Measurements from ENCODE around the gene CTNNBL1.

The CTNNBL1 gene

DNA sequence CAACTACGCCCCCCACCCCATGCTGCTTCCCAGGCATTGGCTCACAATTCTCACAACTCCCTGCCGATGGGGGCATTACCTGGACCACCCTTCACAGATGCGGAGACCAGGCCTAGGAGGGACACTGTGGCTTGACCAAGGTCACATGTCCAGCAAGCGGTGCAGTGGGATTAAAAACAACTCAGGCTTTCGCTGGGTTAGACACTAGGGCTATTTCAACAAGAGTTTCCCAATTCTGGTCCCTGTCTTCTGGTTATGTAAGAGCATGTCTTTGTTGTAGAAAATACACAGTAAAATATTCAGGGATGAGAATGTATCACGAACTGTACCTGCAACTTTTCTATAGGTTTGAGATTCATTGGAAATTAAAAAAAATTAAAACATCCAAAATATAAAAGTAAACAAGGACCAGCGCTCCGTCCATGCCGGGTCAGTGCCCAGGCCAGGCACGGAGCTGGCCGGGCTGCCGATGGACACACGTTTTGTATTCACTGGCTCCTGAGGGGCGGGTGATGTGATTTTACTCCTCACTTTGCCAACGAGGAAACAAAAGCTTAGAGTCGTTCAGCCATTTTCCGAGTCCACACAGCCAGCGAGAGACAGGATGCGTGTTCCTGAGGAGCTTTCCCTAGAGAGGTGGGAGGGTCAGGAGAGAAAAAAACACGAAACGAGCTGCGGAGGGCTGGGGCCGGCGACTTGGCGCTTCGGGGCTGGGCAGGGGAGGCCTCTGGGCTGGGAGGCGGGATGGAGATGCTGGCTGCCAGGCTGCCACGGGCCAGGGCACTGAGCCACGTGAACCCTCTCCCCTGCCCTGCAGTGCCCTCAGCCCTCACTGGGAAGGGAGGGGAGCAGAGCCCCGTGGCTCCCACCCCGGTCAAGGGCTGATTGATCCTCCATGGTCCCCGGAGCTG lies 192.0 kb downstream of the CTNNBL1 start:
- no peak for DNase-seq

DNA sequence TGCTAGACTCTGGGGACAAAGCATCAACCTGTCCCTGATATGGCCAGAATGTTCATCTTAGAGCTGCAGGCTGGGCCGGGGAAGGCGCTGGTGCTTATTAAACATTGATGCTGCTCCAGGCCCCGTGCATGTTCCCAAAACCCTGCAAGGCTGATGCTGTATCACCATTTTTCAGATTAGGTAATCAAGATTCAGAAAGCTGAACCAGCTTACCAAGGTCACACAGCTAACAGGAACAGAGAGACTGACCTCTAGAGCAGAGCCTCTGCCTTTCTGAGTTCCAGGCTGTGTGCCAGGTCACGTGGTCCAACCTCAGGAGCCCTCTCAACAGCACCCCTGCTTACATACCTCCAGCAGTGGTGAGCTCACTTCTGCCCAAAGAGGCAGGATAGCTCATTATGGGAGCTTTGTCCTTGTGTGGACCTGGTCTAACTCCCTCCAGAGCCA lies 193.0 kb downstream of the CTNNBL1 start:
- DNase-seq, result no peak

DNA sequence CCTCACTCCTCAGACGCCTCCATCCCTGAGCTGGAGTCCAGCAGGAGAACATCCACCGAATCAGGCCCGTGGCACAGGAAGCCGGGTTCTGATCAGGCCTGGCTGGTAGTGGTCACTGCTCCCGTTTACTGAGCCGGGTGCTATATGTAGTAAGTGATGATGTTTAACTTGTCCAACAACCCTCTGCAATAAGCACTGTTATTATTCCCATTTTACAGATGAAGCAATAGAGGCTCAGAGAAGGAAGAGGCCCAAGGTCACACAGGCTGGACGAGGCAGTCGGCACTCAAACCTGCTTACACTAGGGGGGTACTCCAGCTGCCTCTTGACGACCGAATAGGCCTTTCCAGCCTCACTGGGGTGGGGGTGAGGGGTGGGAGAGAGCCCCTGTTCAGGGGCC lies 194.8 kb downstream of the CTNNBL1 start:
- no peak for DNase-seq

DNA sequence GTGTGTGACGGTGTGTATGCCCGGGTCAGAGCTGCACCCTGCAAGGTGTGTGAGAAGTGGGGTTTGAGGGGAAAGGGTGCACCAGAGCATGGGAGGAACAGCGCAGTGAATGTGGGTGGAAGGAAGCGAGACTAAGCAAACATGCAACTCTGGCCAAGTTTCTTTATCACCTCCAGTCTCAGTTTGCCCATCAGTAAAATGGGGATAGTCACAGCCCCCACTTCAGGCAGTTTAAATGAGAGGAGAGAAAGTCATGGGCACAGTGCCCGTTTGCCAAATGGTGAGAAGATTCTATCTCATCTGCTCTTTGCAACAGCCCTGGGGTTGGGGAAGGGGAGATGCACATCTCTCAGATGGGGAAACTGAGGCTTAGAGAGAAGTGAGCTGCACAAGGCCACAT lies 196.3 kb downstream of the CTNNBL1 start:
- no peak for DNase-seq

DNA sequence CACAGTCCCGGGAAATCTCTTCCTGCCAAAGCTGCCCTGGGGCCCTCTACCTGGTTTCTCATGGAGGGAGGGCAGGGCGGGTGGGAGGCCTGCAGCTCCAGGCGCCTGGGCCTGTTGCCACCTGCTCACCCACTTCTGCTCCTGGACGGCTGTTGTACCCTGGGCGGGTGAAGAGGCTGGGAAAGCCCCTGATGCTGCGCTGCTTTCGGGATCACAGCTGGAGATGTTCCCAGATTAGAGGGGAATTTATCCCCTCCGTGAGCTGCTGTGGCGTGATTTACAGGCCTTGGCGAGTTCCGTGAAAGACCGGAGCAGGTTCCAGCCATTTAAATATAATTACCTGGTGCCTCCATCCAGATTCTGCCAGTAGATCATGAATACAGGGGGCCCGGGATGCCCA lies 196.8 kb downstream of the CTNNBL1 start:
- no peak for DNase-seq

DNA sequence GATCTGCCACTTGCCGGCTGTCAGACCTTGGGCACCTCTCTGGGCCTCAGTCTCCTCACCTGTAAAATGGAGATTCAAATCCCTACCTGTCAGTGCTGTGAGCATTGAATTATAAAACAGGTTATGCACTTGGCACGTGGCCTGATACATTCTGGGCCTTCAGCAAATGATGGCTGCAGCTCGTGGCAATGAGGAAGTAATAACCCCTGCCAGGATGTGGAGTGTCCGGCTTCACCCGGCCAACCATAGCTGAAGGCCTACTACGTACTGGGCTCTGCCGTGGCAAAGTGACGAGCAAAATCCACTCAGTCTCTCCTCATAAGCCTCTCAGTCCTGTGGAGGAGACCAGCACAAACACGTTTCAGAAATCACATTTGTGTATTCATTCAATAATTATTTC lies 198.2 kb downstream of the CTNNBL1 start:
- no peak for DNase-seq

DNA sequence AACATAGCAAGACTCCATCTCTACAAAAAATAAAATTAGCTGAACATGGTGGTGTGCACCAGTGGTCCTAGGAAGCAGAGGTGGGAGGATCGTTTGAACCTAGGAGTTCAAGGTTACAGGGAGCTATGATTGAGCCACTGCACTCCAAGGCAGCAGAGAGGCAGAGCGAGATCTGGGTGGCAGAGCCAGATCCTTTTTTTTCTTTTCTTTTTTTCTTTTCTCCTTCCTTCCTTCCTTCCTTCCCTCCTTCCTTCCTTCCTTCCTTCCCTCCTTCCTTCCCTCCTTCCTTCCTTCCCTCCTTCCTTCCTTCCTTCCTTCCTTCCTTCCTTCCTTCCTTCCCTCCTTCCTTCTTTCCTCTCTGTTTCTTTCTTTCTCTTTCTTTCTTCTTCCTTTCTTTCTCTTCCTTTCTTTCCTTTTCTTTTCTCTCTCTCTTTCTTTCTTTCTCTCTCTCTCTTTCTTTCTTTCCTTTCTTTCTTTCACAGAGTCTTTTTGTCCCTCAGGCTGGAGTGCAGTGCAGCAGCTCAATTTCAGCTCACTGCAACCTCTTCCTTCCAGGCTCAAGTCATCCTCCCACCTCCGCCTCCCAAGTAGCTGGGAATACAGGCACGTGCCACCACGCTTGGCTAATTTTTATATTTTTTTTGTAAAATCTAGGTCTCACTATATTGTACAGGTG lies 199.9 kb downstream of the CTNNBL1 start:
- DNase-seq, result no peak

DNA sequence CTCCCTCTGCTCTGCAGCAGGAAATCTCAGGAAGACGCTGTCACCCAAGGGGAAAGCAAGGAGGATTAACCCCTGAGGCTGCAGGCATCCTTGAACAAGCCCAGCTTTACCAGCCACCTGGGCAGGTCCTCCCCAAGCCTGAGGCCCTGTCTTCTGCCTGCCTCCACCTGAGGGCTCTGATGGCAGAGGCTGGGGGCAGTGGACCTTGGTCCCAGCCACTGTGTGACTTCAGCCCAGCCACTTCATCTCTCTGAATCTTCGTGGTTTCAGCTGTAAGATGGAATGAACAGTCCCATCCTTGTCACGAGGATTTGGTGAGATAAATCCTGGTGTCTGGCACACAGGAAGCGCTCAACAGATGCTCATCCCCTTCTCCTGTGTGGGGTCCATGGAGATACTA lies 200.6 kb downstream of the CTNNBL1 start:
- no peak for DNase-seq

DNA sequence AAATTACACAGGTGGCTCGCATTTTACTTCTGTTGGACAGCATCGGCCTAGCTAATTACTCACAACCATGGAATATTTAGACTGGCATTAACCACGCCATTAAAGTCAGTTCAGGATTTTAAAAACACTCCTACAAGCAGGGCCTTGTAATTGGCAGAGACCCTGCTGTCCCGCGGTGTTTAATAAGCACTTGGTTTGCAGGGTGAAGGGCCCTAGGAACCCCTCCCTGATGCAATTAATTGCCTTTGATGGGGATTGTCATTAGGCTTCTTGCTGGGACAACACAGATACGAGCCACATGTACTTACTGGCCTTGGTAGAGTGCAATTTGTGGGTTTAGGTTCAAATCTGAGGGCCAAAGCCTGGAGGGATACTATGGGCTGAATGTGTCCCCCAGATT lies 201.3 kb downstream of the CTNNBL1 start:
- no peak for DNase-seq

DNA sequence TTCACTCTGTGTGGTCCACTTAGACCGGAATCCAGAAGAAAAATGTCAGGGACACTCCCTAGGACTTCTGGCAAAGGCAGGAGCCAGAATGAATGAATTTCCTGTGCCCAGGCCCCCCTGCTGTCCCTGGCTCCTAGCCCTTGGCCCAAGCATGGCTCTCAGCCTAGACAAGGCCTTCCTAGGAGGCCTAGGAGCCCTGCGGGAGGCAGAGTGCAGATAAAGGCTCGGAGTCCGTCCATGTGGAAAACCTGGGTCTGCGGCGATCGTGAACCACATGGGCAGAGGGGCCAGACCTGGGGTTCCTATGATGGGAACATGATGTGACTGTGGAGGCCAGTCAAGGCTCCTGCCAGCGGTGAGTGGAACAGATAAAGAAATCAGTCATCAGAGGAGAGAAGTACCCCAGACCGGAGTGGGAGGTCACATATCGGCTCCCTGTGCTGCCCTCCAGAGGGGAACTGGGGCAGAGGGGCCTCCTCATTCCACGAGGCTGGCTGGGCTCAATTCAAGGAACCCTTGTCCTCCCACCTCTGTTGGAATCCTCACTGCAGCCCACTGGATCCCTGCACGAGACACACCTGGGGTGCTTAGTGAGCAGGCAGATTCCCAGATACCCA lies 203.2 kb downstream of the CTNNBL1 start:
- DNase-seq, result no peak

DNA sequence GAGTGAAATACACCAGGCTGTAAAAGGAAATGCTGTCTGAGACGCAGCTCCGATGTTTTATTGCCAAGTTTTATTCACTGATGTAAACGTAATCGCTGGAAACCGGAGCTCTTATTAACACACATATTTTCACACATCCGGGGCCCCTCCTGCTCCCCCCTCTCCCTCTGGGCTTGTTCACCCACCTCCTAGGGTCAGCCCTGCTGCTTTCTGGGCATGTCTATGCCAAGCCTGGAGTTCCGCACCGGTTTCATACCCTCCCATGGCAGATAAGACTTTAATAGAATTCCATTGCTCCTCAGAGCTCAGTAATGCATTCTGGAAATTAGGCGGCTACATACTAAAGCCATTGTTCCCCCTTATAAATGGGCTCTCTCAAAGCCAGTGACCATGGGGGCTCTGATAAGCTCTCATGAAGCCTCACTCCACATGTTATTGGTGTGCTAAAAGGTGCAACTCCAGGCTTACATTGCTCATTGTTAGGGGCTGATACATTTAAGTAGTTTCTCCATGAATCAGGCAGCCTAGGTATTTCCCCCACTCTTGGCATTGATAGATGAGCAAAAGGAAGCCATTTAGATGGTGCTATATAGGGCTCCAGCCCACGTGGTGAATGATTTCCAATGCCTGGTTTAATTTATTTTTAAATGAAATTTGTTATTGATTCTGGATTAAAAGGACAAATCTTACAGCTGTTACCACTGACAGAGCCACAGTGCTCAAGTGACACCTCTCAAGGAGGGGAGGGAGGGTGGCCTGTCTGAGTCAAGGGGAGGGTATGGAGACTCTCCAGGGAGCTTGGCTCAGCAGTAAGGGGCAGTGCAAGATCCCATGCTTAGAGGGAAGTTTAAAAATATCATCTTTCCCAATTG lies 204.6 kb downstream of the CTNNBL1 start:
- DNase-seq, result no peak

DNA sequence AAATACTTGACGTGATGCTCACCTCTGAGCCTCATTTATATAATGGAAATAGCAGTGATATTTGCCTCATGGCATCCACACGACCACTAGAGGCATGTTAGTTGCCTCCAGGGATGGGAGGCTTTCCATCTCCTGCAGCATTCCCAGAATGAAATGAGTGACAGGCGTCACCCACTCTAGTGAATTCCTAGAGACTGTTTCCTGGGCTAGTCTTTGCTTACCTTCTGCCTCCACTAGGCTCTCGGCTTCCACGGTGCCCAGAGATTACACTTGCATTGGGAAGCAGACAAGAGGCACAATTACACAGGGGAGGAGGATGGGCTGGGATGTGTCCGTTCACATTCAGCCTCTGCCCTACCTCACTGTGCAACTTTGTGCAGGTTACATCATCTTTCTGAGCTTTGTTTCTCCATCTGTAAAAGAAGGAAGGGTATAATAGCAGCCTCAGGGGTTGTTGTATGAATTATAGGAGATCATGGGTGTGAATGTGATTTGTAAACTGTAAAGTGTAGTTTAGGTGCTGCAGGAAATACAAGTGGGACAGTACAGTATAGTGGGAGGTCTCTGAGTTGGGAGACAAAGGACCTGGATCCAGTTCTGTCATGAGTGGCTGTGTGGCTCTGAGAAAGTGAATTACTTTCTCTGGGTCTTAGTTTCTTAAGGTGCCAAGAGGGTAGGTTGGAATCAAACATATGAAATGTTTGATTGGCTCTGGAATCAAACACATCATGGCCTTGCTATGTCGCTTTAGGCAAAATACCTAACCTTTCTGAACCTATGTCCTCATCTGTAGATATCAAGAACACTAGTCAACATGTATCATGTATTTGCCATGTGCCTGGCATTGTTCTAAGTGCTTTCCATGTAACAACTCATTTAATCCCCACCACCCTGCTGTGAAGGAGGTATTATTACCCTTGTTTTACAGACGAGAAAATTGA lies 205.5 kb downstream of the CTNNBL1 start:
- DNase-seq, result no peak

DNA sequence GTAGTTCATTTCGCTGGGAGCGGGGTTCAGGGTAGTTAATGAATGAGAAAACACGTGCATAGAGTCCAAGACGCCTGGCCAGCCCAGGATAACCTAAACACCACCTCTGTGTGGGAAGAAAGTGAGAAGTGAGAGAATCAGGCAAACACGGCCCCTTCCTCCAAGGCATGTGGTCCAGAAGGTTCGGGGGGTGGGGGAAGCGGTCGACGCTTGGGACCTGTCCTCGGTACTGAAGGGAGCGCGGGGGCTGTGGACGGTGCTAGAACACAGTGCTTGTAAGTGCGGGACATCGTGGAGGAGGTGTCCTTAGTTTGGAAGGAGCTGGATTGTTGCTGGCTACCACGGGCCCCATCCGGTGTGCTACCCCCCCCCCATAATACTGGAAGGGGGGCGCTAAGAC lies 207.4 kb downstream of the CTNNBL1 start:
- DNase-seq, result no peak

DNA sequence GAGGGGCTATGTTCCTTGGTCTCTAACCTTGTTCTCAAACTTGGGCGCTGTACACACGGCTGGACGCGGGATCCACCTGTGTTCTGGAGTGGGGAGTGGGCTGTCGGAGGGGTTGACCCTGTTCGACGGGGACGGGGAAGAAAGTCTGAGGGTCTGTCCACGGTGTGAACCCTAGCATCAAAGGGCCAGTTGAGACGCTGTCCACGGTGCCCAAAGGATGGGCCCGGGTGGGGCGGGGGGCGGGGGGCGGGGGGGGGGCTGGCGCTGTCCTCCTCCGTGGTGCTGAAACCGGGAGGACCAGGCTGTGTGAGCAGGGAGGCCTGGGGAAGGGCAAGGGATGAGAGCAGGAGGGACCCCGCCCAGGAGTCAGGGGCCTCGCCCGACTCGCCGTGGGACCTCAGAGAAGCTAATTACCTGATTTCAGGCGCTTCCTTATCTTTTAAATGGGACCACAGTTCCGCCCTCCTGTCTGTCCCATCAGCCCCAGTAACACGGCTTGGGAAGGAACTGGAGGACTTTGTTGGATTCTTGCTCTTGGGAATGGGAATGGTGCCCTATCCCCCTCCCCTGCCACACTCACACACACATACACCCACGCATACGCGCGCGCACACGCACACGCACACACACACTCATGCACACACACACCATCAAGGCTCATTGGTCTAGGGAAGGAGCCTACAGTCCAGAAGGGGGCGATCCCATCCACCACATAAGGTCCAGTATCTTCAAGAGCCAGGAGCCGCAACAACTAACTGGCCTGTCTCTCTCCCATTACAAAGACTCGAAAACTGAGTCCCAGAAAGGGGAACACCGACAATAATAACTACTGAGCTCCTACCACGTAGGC lies 208.0 kb downstream of the CTNNBL1 start:
- DNase-seq, result no peak

DNA sequence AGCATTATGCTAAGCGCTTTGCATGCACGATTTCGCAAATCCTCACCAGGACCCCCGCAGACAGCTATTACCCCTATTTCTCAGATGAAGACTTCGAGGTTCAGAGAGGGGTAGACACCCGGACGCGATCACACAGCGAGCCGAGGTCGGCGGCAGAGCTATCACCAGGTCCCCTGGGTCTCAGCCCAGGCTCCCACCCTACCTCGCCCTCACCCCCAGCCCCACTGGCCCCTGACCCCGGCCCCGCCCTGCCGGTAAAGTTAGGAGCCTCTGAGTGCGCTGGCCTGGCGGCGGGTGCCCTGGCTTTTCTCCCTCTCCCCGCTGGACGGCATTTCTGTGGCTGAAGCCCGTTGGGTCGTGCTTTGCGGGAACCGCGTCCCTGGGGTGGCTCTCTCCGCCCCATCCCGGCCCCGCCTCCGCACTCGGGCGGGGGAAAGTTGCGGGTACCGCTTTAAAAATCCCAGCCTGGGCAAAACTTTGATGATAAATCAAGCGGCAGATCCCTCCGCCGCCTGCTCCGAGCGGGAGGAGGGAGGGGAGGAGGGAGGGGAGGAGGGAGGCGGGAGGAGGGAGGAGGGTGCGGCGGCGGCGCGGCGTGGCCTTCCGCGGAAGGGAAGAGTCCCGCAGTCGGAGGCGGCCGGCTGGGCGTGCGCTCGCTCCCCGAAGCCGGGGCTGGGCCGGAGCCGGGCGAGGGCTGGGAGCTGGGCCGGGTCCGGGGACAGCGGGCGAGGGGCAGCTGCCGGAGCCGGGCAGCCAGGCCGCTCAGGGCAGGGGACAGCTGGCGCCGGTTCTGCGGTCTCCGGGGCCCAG lies 208.9 kb downstream of the CTNNBL1 start, which contains the start of gene VSTM2L:
Gene VSTM2L, plus strand, starts transcription at position 624 of the 810 bp plus-strand sequence. CDS start 224 bp downstream, outside the sequence.
- DNase-seq, result no peak

DNA sequence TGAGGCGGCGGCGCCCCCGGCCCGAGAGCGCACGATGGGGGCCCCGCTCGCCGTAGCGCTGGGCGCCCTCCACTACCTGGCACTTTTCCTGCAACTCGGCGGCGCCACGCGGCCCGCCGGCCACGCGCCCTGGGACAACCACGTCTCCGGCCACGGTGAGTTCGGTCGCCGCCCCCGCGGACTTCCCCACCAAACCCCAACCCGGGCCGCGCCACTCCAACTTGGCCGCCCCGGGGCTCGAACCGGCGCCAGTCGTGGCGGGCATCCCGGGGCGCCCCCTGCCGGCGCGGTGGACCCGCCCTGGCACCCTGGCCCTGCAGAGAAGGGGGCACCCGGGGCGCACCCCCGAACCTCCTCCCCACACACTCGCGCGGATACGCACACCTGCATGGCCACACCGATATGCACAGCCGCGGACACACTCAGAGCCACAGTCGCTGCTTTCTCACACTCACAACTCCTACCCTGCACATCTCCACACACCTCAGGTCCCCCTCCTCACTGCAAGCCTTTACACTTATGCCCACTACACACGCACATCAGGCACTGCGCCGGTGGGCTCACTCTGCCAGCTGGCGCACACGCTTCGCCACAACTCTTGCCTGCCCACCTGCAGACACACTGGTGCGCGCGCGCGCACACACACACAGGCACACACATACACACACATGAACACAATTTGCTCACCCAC lies 209.6 kb downstream of the CTNNBL1 start:
- DNase-seq, result no peak

DNA sequence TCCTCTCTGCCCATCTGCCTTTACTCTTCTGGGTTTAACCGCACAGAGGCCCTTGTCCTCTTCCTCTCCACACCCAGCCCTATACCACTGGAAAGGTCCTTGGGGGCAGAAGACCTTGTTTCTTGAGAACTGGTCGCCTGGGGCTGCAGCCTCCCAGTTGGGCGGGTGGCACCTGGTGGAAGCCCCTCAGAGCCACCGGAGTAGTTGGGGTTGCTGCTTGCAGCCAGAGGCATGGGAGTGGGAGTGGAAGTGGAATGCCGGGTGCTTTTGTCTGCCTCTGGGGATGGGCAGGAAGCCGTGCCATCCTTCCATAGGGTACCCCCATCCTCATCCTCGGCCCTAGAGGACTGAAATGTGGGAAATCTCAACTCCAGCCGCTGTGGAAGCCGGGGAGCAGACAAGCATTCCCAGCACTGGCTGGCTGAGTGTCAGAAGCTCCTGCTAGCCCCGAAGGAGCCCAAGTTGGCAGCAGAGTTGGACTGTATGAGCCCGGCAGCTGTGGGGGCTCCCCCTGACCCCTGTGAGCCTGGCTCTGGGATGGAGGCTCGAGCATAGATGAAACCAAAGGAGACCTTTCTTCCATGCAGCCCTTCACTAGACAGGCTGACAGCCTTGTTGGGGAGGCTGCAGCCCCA lies 210.3 kb downstream of the CTNNBL1 start:
- no peak for DNase-seq

DNA sequence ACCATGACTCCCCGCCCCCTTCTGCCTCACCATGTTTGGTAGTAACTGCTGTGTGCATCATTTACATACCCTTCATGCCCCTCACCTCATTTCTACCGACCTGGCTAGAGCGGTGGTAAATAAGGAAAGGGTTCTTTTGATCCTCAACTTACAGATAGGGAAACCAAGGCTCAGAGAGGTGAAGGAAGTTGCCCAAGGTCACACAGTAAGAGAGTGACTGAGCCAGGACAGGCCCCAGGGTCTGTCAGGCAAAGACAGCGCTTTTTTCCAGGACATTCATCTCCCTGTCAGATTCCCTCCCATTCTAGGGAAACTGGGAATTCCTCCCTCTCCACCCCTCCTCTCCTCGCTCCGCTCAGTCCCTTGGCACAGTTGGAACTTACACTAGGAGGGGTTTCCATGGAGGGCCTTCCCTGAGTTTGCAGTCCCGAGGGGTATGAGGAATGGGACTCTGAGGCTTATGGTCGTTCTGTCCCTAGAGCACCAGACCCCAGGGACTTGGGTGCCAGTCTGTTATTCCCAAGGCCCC lies 211.1 kb downstream of the CTNNBL1 start:
- no peak for DNase-seq
